Frontal cortex (tissue), 4 donors: ENCODE results near the gene CALML6. TPM values are rescaled to one million over a fixed set of nuclear protein-coding genes. Genes with fewer than 3 reads are reported as not detected.
A peak's percentile ranks its signal among the peaks of the same experiment; 100 is the strongest.

Experiments used
- DNase-seq, 2 donors: peaks; one replicate each; pipeline ENCODE4 v3.0.0; 2012; ENCODE audit warnings: low spot score in 2 of 2
- FAIRE-seq: peaks from 2 replicates; lab custom pipeline; 2012; peaks lifted over from hg19 to GRCh38; lab: Jason Lieb, UNC
- total RNA-seq: library from RNA; depleted of rRNA; stranded (reverse); fragments of >200 nt; gene quantifications from one replicate; pipeline ENCODE4 v1.2.3, GENCODE V29; 2014
- donor health status: control.
- donor health status: control.
- donor health status: control.

Gene CALML6
- total RNA-seq, 1 donor from 2014 or later, result not detected

DNA sequence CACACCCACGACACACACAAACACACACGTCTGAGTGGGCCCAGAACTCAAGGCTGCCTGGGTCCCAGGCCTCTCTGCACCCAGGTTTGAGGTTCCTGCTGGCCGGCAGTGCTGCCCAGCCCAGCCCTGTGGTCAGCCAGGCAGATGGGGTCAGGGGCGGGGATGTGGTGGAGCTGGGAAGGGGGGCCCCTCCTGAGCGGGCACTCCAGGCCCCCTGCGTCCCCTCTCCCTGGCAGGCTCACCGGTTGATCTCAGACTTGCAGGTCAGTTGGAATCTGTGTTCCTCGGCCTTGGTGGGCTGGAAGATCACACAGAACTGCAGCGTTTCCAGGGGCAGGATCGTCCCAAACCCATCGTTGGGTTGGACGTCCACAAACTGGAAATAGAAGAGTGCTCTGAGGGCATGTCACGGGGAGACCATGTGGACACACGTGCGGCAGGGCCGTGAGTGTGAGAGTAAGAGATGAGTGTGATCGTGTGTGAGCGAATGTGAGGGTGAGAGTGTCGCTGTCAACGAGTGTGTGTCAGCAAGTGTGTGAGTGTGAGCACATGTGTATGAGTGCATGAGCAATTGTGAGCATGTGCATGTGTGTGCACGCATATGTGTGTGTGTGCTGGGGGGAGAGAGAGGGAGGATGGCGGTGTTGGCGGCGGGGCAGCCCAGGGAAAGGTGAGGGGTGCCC lies 23.7 kb downstream of the CALML6 start:
- DNase-seq (no peak), FAIRE-seq (no peak)

DNA sequence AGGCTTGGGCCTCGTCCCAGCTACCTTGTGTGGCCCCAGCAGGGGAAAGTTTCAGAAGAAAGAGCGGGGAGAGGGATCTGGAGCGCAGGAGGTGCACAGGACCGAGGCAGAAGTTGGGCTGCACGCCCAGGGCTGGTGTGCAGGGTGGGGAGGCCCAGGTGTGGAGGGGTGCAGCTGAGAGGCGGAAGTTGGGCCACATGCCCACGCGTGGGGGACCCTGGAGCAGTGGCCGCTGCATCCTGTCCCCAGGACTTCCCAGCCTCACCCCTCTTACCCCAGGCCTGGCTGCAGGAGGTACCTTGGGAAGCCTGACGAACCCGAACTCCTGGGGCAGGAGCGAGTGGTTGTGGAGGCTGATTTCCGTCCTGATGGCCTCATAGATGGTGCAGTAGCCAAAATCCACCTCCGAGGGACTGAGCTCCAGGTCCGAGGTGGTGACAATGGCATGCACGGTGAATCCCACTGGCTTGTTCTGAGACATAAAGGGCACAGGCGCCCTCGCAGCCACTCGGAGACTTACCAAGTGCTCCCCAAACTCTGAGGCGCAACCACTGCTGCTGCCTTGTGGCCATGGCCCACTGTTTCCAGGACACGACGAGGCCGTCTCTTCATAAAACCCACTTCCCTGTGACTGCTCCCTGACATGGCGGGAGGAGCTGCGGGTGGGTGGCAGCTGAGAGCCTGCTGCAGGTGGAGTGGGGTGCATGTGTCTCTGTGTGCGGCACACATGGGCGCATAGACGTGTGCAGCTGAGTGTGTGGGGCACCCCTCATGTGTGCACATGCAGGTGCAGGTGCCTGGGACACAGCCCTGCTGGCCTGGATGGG lies 24.4 kb downstream of the CALML6 start:
- DNase-seq (no peak), FAIRE-seq (no peak)

DNA sequence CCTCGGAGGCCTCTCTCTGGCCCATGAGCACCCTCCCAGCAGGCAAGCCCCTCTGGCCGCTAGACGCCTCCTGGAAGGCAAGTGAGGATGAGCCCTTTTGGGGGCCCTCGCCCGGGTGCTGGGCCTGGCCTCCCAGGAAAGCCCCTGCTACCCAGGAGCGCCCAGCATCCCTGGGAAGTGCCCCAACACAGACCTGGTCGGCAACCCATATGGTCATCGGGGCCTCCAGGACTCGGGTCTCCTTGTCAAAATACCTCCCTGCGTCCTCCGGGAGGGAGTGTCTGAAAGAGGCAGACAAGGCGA lies 25.0 kb downstream of the CALML6 start:
- FAIRE-seq, result no peak
- no peak for DNase-seq

DNA sequence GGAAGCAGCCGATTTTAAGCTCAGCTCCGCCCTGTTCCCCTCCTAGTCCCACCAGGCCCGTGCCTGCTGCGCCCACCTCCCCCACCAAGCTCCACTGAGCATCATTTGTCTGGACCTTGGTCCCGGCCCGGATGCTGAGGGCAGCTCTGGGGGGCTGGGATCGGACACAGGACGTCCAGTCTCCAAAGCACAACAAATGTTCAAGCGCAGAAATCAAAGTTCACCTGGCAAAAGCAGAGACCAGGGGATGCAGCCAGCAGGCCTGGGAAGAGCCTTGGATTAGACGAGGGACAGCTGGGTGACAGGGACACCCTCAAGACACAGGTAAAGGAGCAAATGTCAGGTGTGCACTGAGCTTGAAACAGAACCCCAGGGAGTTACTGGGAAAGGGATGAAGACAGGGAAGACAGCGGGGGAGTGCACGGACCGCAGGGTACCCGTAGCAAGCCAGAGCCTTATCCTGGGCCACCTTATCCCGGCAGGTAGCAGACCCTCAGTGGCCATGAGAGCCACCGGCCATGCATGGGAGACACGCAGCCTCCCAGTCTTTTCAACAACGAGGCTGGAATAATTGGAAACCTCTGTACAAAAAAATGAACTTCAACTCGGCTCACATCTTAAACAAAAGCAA lies 26.3 kb downstream of the CALML6 start:
- FAIRE-seq, result no peak

DNA sequence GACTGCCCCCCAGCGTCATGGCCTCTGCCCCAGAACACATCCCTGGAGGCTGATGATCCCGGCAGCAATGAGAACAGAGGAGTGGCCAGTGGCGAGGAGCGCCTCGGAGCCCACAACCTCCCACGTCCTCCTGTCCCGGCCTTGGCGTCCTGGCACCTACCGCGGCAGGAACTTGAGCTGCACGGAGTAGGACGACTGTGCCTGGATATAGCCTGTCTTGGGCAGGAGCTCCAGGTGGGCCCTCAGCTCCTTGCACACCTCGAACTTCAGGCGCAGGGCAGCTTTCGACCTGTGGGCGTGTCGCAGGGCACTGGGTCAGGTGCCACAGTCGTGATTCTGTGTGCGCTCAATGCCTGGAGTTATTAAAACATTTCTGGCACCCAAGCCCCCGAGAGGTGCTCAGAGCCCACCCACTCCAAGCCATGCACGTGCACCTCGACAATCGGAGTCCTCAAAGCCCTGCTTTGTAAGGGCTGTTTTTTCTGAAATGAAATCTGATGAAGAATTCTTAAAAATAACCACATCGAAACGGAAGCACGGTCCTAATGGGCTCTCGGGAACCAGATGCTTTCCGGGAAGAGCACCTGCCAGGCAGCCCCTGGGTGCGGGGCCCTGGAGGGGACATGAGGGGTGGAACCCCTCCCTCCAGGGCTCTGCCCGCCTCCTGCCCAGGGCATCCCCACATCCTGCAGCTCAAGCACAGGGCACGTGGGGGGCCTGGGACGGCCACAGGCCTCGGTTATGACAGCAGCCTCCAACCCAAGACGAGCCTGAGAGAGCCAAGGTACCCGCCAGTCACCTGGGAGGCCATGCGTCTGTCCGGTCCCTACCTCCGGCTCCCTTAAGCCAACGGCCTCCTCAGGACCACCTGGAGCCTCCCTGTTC lies 27.1 kb downstream of the CALML6 start:
- DNase-seq (no peak), FAIRE-seq (no peak)

More for the DNA sequence above, 26.3 kb downstream of the CALML6 start:
- DNase-seq, result no peak

DNA sequence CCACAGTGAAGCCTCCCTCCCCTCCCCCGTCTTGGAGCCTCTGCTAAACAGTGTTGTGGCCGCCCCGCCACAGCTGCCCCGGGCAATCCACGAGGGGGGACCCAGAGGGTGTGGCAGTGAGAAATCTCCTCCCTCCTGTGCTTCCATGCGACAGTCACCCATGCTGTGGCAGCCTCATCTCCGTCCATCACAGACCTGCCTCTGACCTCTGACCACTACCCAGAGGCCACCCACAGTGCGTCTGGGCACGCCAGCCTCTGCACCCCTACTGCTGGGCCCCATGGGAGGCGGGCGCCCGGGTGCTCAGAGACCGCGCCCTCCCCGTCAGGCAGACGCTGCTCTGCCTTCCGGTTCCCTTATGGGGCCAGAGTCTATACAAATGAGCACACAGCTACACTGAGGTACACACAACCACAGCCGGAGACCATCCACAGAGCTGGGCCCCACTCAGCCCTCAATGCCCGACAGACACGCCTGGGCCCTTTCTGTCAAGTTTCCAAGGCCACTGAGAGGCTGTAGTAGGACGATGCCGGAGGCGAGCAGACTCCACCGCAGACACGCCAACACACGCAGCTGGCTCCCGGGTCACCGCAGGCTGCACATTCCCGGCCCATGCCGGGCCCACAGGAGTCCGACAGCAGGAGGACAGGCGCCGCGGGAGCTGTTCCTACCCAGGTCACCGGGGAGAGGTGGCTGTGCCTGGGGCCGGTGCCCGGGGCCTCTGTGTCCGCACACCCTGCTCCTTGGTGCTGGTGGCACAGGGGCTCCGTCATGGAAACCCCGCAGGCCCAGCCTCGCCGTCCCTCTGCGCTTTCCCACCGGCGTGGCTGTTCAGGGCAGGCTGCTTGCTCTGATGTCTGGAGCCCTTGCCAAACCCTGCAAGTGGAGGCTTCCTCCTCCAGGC lies 27.9 kb downstream of the CALML6 start:
- no peak for DNase-seq
- FAIRE-seq, result no peak

DNA sequence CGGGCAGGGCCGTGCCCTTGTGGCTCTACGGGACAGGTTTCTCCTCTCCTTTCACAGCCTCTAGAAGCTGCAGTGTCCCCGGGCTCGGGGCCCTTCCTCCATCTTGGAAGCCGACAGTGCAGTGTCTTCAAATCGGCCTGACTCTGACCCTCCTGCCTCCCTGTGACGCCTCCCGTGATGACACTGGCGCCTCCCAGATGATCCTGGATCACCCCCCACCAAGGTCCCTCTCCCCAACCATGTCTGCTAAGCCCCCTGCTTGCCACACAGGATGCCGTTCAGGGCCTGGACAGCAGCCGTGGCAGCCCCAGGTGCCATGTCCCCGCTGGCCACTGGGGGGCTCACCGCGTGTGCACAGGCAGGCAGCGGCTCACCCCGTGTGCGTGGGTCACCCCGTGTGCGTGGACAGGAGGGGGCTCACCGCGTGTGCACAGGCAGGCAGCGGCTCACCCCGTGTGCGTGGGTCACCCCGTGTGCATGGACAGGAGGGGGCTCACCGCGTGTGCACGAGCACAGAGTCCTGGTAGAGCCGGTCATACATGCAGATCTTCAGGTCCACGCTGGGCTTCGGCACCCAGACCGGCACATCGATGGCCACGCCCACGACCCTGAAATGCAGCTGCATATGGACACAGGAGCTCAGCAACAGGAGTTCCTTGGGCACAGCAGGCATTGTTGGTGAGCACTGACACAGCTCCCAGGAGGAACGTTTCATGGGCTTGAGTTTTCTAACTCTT lies 28.9 kb downstream of the CALML6 start:
- FAIRE-seq (no peak), DNase-seq (peak; percentile 63 to 79)

DNA sequence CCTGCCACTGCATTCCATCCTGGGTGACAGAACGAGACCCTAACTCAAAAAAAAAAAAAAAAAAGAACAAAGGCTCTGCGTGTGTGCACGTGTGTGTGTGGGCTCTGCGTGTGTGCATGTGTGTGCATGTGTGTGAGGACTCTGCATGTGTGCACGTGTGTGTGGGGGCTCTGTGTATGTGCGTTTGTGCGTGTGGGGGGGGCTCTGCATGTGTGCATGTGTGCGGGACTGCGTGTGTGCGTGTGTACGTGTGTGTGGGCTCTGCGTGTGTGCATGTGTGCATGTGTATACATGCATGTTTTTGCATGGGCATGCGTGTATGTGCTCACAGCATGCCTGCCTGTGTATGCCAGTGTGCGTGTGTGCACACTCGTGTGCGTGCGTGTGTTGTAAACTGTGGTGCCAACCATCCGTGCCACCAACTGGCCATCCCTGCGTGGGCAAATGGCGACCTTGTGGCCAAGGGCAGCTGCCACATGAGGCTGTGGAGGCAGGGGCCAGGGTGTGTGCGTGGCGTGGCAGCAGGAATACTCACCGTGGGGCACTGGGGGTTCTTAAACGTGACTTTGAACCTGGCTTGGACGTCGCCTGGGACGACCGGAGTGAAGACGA lies 30.8 kb downstream of the CALML6 start:
- no peak for DNase-seq
- FAIRE-seq, result no peak

DNA sequence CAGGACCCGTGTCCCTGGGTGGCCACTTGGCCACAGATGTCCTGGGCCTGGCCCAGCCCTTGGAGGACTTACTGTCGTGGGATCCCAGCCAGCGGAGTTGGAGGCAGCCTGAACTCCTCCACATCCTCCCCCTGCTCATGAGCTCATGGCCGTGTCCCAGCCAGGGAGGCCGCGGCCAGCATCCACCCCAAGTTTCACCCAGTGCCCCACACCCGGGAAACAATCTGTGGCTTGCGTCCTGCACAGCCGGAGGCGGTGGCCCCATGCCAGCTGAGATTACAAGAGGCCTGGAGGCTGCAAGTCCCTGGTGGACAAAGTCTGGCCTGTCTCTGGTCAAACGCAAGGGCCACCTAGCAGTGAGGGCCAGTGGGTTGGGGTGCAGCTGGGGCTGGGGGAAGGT lies 31.5 kb downstream of the CALML6 start:
- FAIRE-seq (no peak), DNase-seq (no peak)

DNA sequence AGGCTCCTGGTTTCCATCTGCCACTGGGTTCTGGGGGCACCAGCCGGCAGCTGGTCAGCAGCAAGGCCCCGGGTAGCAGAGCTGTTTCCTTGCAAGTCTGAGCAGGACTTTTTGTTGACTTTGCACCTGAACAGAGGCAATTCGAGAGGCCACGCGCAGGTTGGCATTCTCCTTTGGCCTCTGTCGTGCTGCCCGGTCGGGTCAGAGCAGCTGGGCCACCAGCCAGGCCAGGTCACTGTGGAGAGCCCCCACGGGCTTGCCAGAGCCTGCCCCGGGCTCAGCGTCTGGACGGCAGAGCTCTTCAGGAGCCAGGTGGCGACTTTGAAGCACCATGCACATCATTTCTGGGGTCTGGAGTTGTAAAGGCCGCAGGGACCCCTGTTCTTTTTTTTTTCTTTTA lies 32.4 kb downstream of the CALML6 start:
- FAIRE-seq (no peak), DNase-seq (no peak)

DNA sequence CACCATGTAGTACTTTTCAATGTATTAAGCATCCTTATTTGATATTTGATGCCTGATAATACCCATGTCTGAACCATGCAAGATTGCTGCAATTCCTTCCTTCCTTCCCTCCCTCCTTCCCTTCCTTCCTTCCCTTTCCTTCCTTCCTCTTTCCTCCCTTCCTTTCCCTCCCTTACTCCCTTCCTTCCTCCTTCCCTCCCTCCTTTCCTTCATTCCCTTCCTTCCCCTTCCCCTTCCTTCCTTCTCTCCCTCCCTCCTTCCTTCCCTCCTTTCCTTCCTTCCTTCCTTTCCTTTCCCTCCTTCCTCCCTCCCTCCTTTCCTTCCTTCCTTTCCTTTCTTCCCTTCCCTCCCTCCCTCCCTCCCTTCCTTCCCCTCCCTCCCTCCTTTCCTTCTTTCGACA lies 33.7 kb downstream of the CALML6 start:
- DNase-seq (no peak), FAIRE-seq (no peak)

DNA sequence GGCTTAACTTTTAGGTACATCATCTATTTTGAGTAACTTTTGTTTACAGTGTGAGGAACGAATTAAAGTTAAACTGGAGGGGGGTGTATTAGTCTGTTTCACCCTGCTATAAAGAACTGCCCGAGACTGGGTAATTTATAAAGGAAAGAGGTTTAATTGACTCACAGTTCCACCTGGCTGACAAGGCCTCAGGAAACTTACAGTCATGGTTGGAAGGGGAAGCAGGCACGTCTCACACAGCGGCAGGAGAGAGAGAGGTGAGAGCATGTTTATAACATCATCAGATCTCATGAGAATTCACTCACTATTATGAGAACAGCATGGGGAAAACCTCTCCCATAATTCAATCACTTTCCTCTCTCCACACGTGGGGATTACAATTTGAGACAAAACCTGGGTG lies 35.9 kb downstream of the CALML6 start:
- FAIRE-seq (no peak), DNase-seq (no peak)

DNA sequence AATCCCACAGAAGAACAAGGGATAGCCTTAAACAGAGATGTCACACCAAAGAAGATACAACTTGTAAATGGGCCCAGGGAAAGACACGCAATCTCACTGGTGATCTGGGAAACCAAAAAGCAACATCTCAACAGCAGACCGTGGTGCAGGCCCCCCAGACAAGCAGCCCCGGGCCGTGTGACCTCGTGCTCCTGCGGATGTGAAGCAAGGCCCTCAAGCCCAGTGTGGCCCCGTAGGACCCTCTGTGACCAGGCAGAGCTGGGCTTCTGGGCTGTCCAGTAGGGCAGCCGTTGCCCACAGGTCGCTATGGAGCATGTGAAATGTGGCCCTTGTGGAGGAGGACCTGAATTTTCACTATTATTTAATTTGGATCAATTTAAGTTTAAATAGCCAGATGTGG lies 39.0 kb downstream of the CALML6 start:
- DNase-seq, result no peak
- FAIRE-seq, result no peak

DNA sequence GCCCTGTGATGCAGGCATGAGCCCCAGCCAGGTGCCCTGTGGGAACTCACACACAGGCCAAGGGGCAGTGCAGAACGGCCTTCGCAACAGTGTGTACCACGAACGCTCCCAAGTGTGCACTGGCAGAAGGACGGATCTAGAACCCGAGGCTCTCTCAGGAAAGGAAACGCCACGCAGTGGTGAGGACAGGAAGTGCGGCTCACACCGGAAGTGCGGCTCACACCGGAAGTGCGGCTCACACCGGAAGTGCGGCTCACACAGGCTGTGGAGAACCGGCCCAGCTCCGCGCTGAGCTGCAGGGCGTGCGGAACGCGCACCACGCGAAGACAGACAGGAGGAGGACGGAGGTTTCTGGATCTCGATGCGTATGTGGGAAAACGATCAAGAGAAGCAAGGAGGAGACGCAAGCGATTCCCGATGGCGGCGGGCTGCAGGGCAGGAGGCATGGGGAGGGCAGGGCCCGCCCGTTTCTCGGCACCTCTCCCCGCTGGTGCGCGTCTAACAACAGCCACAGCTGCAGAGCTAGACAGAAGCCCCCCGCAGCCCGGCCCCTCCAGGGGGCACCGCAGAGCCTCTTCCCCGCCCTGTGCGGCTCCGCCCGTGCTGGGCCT lies 39.9 kb downstream of the CALML6 start:
- DNase-seq (no peak), FAIRE-seq (no peak)

DNA sequence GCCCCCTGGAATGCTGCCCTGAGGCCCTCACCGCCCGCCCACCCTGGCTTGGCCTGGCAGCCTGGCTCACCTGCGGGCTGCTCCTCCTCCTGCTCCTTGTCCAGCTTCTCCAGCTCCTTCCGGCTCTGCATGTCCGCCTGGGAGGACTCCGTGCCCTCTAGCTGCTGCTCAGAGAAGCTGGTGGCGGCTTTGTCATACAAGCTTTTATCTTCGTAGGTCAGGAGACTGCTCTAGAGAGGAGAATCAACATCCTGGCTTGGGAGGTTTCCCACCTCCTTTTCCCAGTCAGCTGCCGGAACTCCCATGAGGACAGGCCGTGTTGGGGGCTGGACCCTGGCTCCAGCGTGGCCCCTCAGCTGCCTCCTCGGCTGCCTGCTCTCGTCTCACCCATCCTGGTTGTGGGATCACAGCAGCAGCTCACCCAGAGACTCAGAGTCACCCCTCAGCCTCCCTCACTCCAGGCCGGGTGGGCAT lies 40.6 kb downstream of the CALML6 start:
- FAIRE-seq (no peak), DNase-seq (no peak)

DNA sequence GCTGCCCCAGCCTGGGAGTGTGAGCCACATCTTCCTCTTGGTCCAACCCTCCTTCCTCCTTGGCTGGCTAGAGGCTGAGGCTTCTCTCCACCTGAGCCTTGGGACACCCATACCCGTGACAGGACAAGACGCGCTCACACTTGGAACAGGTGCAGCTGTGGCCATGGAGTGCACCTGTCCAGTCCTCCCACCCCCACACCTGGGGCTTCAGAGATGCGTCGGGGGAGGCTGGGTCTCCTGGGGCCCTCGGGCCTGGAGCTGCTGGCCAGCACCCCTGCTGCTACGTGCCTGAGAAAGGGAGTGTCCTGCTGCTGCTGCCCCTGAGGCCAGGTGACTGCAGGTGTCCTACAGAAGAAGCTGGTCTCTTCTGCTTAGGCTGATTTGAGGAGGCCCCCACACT lies 41.0 kb downstream of the CALML6 start:
- no peak for FAIRE-seq
- no peak for DNase-seq
